HCT116 (cell line): ENCODE results near the gene TRMT1. TPM values are rescaled to one million over a fixed set of nuclear protein-coding genes. Genes with fewer than 3 reads are reported as not detected.

ENCODE experiments used
- ATAC-seq: fragments of 200-7000 bp; cut with Tn5 transposase; 2 replicates; pipeline ENCODE4 v1.9.1; 2020; ENCODE audit warnings: mild to moderate bottlenecking, moderate library complexity
- BruUV-seq: library from RNA; stranded (reverse); fragments of 400-500 nt; replicated peaks from 2 replicates; lab custom pipeline; 2021; lab: Mats Ljungman, UMichigan
- CTCF ChIA-PET: fragments of 300-600 bp; sonication (Branson Sonifier 250); formaldehyde crosslinking; loops from one replicate; lab custom pipeline; 2021; ENCODE audit warnings: antibody characterized with exemption; lab: Charles Lee
- POLR2A ChIA-PET: fragments of 300-600, 350-600 bp; sonication (Branson Sonifier 250); formaldehyde crosslinking; loops from one replicate; lab custom pipeline; 2021; ENCODE audit warnings: antibody characterized with exemption; lab: Charles Lee
- RAD21 ChIA-PET, 2 experiments: fragments of 300-600 bp; sonication (Branson Sonifier 250); formaldehyde crosslinking; loops; one replicate each; lab custom pipeline; 2023; ENCODE audit warnings: low total read pairs in 2 of 2; ENCODE audit not compliant: uncharacterized antibody in 2 of 2, unreplicated experiment in 2 of 2, low non-redundant PET in 1 of 2; lab: Charles Lee
- DNase-seq: peaks from one replicate; pipeline ENCODE4 v3.0.0-alpha.2; 2010; ENCODE audit warnings: low read depth, low spot score
- H2AFZ ChIP-seq: fragments of 200-600 bp; shearing (Covaris generic), sonication (generic); 2 replicates; pipeline ENCODE4 v1.6.1; 2017; ENCODE audit warnings: low read depth, mixed run types, mixed read lengths, antibody characterized with exemption, low read length; ENCODE audit not compliant: poor library complexity, severe bottlenecking
- H3K27ac ChIP-seq: 2 replicates; pipeline ENCODE4 v1.5.1; 2012; ENCODE audit warnings: low read depth, low read length
- H3K27me3 ChIP-seq: fragments of 200-600 bp; sonication (generic); 2 replicates; pipeline ENCODE4 v1.6.1; 2016; ENCODE audit warnings: mixed run types, low read length, mixed read lengths; ENCODE audit not compliant: insufficient read depth
- H3K36me3 ChIP-seq, 2 experiments: fragments of 200-500 bp in 1 of 2; fragments of 200-600 bp in 1 of 2; sonication (Bioruptor generic) in 1 of 2; sonication (generic) in 1 of 2; 2 replicates each; pipeline versions ENCODE4 v1.5.1 to v1.6.1; 2014 to 2016; ENCODE audit warnings: low read length in 2 of 2, inconsistent platforms in 1 of 2, mixed read lengths in 1 of 2, mixed run types in 1 of 2; ENCODE audit not compliant: insufficient read depth in 2 of 2, control insufficient read depth in 1 of 2
- H3K4me1 ChIP-seq, 2 experiments: fragments of 200-600 bp in 1 of 2; sonication (generic) in 1 of 2; 2 replicates each; pipeline versions ENCODE4 v1.5.1 to v1.6.1; 2012 to 2017; ENCODE audit warnings: low read length in 2 of 2, inconsistent platforms in 1 of 2, mild to moderate bottlenecking in 1 of 2, mixed read lengths in 1 of 2, mixed run types in 1 of 2, moderate library complexity in 1 of 2; ENCODE audit not compliant: insufficient read depth in 2 of 2, control insufficient read depth in 1 of 2
- H3K4me2 ChIP-seq: fragments of 200-600 bp; sonication (generic); 2 replicates; pipeline ENCODE4 v1.6.1; 2017; ENCODE audit warnings: mixed run types, low read length, mixed read lengths
- H3K4me3 ChIP-seq, 2 experiments: fragments of 200-600 bp in 1 of 2; sonication (generic) in 1 of 2; replicated peaks in 1 of 2; 2 replicates each; pipeline ENCODE4 v1.5.1; 2011 to 2016; ENCODE audit warnings: low read length in 2 of 2, control low read depth in 1 of 2, low read depth in 1 of 2, mild to moderate bottlenecking in 1 of 2, mixed read lengths in 1 of 2, mixed run types in 1 of 2
- H3K79me2 ChIP-seq: fragments of 200-600 bp; sonication (generic); 2 replicates; pipeline ENCODE4 v1.6.1; 2017; ENCODE audit warnings: mild to moderate bottlenecking, mixed run types, low read length, moderate library complexity, mixed read lengths; ENCODE audit not compliant: insufficient read depth
- H3K9ac ChIP-seq: fragments of 200-600 bp; sonication (generic); 2 replicates; pipeline ENCODE4 v1.6.1; 2016; ENCODE audit warnings: low read length, mixed read lengths
- H3K9me2 ChIP-seq: fragments of 200-600 bp; sonication (generic), shearing (Covaris generic); 2 replicates; pipeline ENCODE4 v1.6.1; 2017; ENCODE audit warnings: mixed run types, mild to moderate bottlenecking, moderate library complexity; ENCODE audit not compliant: insufficient read depth
- H3K9me3 ChIP-seq, 2 experiments: fragments of 200-500 bp in 1 of 2; fragments of 200-600 bp in 1 of 2; sonication (Bioruptor generic) in 1 of 2; sonication (generic) in 1 of 2; 2 replicates each; pipeline ENCODE4 v1.6.1; 2014 to 2017; ENCODE audit warnings: low read length in 2 of 2, mixed read lengths in 2 of 2, inconsistent platforms in 1 of 2, low read depth in 1 of 2, mild to moderate bottlenecking in 1 of 2, mixed run types in 1 of 2, moderate library complexity in 1 of 2; ENCODE audit not compliant: control insufficient read depth in 1 of 2, insufficient read depth in 1 of 2
- H4K20me1 ChIP-seq: fragments of 200-600 bp; sonication (generic), shearing (Covaris generic); 2 replicates; pipeline ENCODE4 v1.6.1; 2017; ENCODE audit warnings: mixed run types, mild to moderate bottlenecking, moderate library complexity; ENCODE audit not compliant: insufficient read depth
- CBX3 ChIP-seq: IDR thresholded peaks from 2 replicates; pipeline ENCODE4 v1.6.1; 2012; ENCODE audit warnings: low read depth
- CEBPB ChIP-seq: IDR thresholded peaks from 2 replicates; pipeline ENCODE4 v1.6.1; 2012; ENCODE audit warnings: low read depth
- EGR1 ChIP-seq: IDR thresholded peaks from 2 replicates; pipeline ENCODE4 v1.6.1; 2012; ENCODE audit warnings: low read depth
- EZH2 ChIP-seq: fragments of 200-600 bp; sonication (generic); IDR thresholded peaks from 2 replicates; pipeline ENCODE4 v1.6.1; 2017; ENCODE audit warnings: antibody characterized with exemption, mixed run types
- EZH2phosphoT487 ChIP-seq: fragments of 200-600 bp; IDR thresholded peaks from 2 replicates; pipeline ENCODE4 v1.6.1; 2018; ENCODE audit warnings: antibody characterized with exemption, borderline replicate concordance
- JUND ChIP-seq: IDR thresholded peaks from 2 replicates; pipeline ENCODE4 v1.6.1; 2012
- POLR2A ChIP-seq: IDR thresholded peaks from 2 replicates; pipeline ENCODE4 v1.7.0; 2011; ENCODE audit warnings: borderline replicate concordance; ENCODE audit not compliant: insufficient read depth, insufficient read length; ENCODE audit errors: extremely low read depth
- POLR2AphosphoS5 ChIP-seq: IDR thresholded peaks from 2 replicates; pipeline ENCODE4 v1.6.1; 2011; ENCODE audit warnings: mild to moderate bottlenecking, low read depth, low read length, moderate library complexity
- RAD21 ChIP-seq: IDR thresholded peaks from 2 replicates; pipeline ENCODE4 v1.6.1; 2012; ENCODE audit warnings: low read depth, mild to moderate bottlenecking
- SIN3A ChIP-seq: IDR thresholded peaks from 2 replicates; pipeline ENCODE4 v1.6.1; 2012; ENCODE audit warnings: low read depth
- SP1 ChIP-seq: IDR thresholded peaks from 2 replicates; pipeline ENCODE4 v1.6.1; 2012; ENCODE audit warnings: low read depth
- SRF ChIP-seq: IDR thresholded peaks from 2 replicates; pipeline ENCODE4 v1.6.1; 2012; ENCODE audit warnings: low read depth
- YY1 ChIP-seq: IDR thresholded peaks from 2 replicates; pipeline ENCODE4 v1.6.1; 2011; ENCODE audit warnings: low read length, low read depth, moderate library complexity, mild to moderate bottlenecking; ENCODE audit not compliant: insufficient replicate concordance; ENCODE audit errors: extremely low read depth
- ZFX ChIP-seq: fragments of 450-650 bp; IDR thresholded peaks from 2 replicates; pipeline ENCODE4 v1.6.1; 2017
- intact Hi-C: fragments of 100-400 bp; cut with micrococcal nuclease; formaldehyde crosslinking; loops from 2 replicates; pipeline ENCODE4 v1.10.0; 2022
- total RNA-seq: library from RNA; stranded (reverse); gene quantifications from one replicate; pipeline ENCODE4 v1.2.1, GENCODE V29; 2021; ENCODE audit not compliant: unreplicated experiment
- TF ChIP-seq, protein P1 (sequence below): IDR thresholded peaks from 2 replicates; pipeline ENCODE4 v1.6.1; 2012
- TF ChIP-seq, protein P2 (sequence below), 3 experiments: fragments of 200-600 bp in 1 of 3; sonication (generic) in 1 of 3; IDR thresholded peaks in 2 of 3; conservative IDR thresholded peaks in 1 of 3; 2 replicates each; pipeline ENCODE4 v1.5.1; 2012 to 2017; ENCODE audit warnings: low read depth in 2 of 3, low read length in 2 of 3, antibody characterized with exemption in 1 of 3, borderline replicate concordance in 1 of 3, control low read depth in 1 of 3, mild to moderate bottlenecking in 1 of 3, mixed read lengths in 1 of 3, mixed run types in 1 of 3, moderate library complexity in 1 of 3; ENCODE audit not compliant: insufficient read depth in 1 of 3
- TF ChIP-seq, protein P3 (sequence below): IDR thresholded peaks from 2 replicates; pipeline ENCODE4 v1.6.1; 2011; ENCODE audit warnings: mild to moderate bottlenecking, low read length, moderate library complexity; ENCODE audit not compliant: insufficient replicate concordance; ENCODE audit errors: extremely low read depth

The TRMT1 gene
- total RNA-seq, 1 experiment from 2014 or later = 84.4 TPM

DNA sequence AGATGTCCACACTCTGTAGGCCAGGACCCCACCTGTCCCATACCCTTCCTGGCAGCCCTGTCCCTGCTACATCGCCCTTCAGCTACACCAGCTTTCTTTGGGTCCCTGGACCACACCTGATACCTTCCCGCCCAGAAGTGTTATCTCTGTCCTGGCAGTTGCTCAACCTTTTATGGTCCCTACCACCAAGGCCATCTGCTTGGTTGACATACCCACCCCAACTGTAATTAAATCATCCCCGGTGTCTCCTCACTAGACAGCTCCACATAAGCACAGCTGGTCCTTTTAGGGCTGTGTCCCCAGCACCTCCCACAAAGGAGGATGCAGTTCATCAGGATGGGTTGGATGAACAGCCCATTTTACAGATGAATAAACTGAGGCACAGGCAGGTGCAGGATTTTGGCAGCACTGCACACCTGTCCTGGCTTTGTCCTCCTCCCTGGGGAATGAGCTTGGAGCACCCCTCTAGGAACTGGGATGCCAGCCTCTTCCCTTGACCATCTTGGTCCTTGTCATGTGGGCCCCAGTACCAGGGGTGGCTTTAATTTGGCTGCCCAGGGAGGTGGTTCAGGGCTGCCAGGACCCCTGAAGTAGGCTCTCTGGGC lies 14.4 kb upstream of the TRMT1 start:
- no TSS peak for BruUV-seq

More for the DNA sequence above, 14.4 kb upstream of the TRMT1 start:
- Histone ChIP-seq H3K79me2 (peaks cover 88% of the 10 kb centered on the region), H3K9ac (no peak overlapping the region), H3K4me2 (no peak overlapping the region), H3K9me2 (no peaks in the 10 kb centered on the region), H2AFZ (no peak overlapping the region), H4K20me1 (peaks cover 9% of the 10 kb centered on the region; the same call in 1 of the 2 replicates), H3K9me3 (no peaks in the 10 kb centered on the region), H3K27ac (peak overlapping the region; percentile 26; the same call in 1 of the 2 replicates), H3K4me3 (no peak overlapping the region), H3K36me3 (peaks cover 0 to 24% of the 10 kb centered on the region in 2 experiments; a peak in 1 of 4 replicates), H3K4me1 (peaks cover 2 to 43% of the 10 kb centered on the region in 2 experiments; a peak in 3 of 4 replicates), H3K27me3 (no peaks in the 10 kb centered on the region)
- RAD21 ChIA-PET = no interaction called here
- POLR2A ChIA-PET = interaction anchor here (1.1 kb wide), 1 partner anchor 11 kb away, joined by 3 read pairs; no protein-coding TSS in a partner anchor
- CTCF ChIA-PET = interaction anchor here (0.5 kb wide), 1 partner anchor 64 kb away, joined by 3 read pairs; no protein-coding TSS in a partner anchor
- TF ChIP-seq CEBPB (no peak), SIN3A (no peak), EZH2phosphoT487 (no peak), EGR1 (no peak), SP1 (no peak), POLR2A (no peak), EZH2 (no peak), CBX3 (no peak), RAD21 (no peak), YY1 (no peak), ZFX (no peak), POLR2AphosphoS5 (no peak), SRF (no peak), JUND (no peak)
- TF ChIP-seq, protein P1, sequence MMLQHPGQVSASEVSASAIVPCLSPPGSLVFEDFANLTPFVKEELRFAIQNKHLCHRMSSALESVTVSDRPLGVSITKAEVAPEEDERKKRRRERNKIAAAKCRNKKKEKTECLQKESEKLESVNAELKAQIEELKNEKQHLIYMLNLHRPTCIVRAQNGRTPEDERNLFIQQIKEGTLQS = no peak
- TF ChIP-seq, protein P2, sequence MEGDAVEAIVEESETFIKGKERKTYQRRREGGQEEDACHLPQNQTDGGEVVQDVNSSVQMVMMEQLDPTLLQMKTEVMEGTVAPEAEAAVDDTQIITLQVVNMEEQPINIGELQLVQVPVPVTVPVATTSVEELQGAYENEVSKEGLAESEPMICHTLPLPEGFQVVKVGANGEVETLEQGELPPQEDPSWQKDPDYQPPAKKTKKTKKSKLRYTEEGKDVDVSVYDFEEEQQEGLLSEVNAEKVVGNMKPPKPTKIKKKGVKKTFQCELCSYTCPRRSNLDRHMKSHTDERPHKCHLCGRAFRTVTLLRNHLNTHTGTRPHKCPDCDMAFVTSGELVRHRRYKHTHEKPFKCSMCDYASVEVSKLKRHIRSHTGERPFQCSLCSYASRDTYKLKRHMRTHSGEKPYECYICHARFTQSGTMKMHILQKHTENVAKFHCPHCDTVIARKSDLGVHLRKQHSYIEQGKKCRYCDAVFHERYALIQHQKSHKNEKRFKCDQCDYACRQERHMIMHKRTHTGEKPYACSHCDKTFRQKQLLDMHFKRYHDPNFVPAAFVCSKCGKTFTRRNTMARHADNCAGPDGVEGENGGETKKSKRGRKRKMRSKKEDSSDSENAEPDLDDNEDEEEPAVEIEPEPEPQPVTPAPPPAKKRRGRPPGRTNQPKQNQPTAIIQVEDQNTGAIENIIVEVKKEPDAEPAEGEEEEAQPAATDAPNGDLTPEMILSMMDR (IDR thresholded peaks at IDR 0.05 in 2 of 3, conservative IDR thresholded peaks at IDR 0.05 in 1 of 3; ENCODE audit: borderline replicate concordance in 1 of 3, insufficient read depth in 1 of 3, low read depth in 2 of 3, low read length in 2 of 3) = no peak
- TF ChIP-seq, protein P3, sequence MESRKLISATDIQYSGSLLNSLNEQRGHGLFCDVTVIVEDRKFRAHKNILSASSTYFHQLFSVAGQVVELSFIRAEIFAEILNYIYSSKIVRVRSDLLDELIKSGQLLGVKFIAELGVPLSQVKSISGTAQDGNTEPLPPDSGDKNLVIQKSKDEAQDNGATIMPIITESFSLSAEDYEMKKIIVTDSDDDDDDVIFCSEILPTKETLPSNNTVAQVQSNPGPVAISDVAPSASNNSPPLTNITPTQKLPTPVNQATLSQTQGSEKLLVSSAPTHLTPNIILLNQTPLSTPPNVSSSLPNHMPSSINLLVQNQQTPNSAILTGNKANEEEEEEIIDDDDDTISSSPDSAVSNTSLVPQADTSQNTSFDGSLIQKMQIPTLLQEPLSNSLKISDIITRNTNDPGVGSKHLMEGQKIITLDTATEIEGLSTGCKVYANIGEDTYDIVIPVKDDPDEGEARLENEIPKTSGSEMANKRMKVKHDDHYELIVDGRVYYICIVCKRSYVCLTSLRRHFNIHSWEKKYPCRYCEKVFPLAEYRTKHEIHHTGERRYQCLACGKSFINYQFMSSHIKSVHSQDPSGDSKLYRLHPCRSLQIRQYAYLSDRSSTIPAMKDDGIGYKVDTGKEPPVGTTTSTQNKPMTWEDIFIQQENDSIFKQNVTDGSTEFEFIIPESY = no peak
- no peak for ATAC-seq
- intact Hi-C loops = no loop called here
- DNase-seq = no peak
